ENCODE measurements around the gene RGS6.

- no peak for TF ChIP-seq CTCF (conservative IDR thresholded peaks at IDR 0.05; ENCODE audit: low read depth, low read length)
- no peak for TF ChIP-seq EZH2 (IDR thresholded peaks at IDR 0.05; ENCODE audit: low read length, unreplicated experiment)
Measured at GRCh38 chr14:71956920-71957563, 24.8 kb downstream of the RGS6 start.
